Stomach (tissue), 9 donors: ENCODE results near the gene ADGRD2. TPM values are rescaled to one million over a fixed set of nuclear protein-coding genes. Genes with fewer than 3 reads are reported as not detected.

ENCODE experiments used
- DNase-seq, 2 donors: peaks; one replicate each; pipeline versions ENCODE4 v3.0.0 to v3.0.0-alpha.2; 2013 to 2019
- H3K27ac ChIP-seq, 5 donors: fragments of 200-600 bp in 4 of 5; sonication (generic) in 4 of 5; one replicate each; pipeline ENCODE4 v1.5.1; 2013 to 2019; ENCODE audit warnings: mild to moderate bottlenecking in 1 of 5, moderate library complexity in 1 of 5
- H3K27me3 ChIP-seq, 3 donors: fragments of 200-600 bp; sonication (generic); one replicate each; pipeline ENCODE4 v1.5.1; 2017 to 2019; ENCODE audit warnings: mixed run types in 1 of 3
- H3K36me3 ChIP-seq, 4 donors: fragments of 200-600 bp; sonication (generic); 1 replicate in 3 of 4; 2 replicates in 1 of 4; pipeline ENCODE4 v1.5.1; 2016 to 2019
- H3K4me1 ChIP-seq, 4 donors: fragments of 200-600 bp; sonication (generic); one replicate each; pipeline ENCODE4 v1.5.1; 2016 to 2019
- H3K4me3 ChIP-seq, 4 donors: fragments of 200-600 bp; sonication (generic) in 3 of 4; one replicate each; pipeline ENCODE4 v1.5.1; 2016 to 2019; ENCODE audit warnings: mild to moderate bottlenecking in 1 of 4
- H3K9me3 ChIP-seq, 4 donors: fragments of 200-600 bp; sonication (generic); one replicate each; pipeline ENCODE4 v1.5.1; 2016 to 2019
- CTCF ChIP-seq, 7 experiments: fragments of 450-650 bp in 4 of 7; fragments of 200-600 bp in 3 of 7; sonication (generic) in 3 of 7; IDR thresholded peaks; one replicate each; pipeline ENCODE4 v1.5.1; 2016 to 2019; ENCODE audit warnings: antibody characterized with exemption in 7 of 7, control low read depth in 2 of 7, mild to moderate bottlenecking in 1 of 7
- EP300 ChIP-seq: sonication (generic); formaldehyde crosslinking; IDR thresholded peaks from one replicate; pipeline ENCODE4 v1.6.1; 2017; ENCODE audit warnings: antibody characterized with exemption
- POLR2A ChIP-seq, 4 donors: fragments of 450-650 bp; IDR thresholded peaks; one replicate each; pipeline ENCODE4 v1.6.1; 2016; ENCODE audit warnings: antibody characterized with exemption in 4 of 4, control low read depth in 2 of 4, mild to moderate bottlenecking in 1 of 4, moderate library complexity in 1 of 4
- POLR2AphosphoS5 ChIP-seq, 3 donors: sonication (generic); formaldehyde crosslinking; IDR thresholded peaks; one replicate each; pipeline ENCODE4 v1.6.1; 2016; ENCODE audit warnings: antibody characterized with exemption in 3 of 3
- WGBS, 5 donors: extraction: QIAGEN DNeasy Blood & Tissue Kit in 3 of 5; methylation state at CpG; one replicate each; pipeline versions ENCODE4 v1.1.5 to v1.1.7; 2013 to 2018; 5-methylcytosine and 5-hydroxymethylcytosine counted together
- intact Hi-C: fragments of 100-400 bp; cut with DNase I; formaldehyde crosslinking; loops from one replicate; pipeline ENCODE4 v1.15.1; 2023; ENCODE audit warnings: low total_unique reads
- polyA plus RNA-seq, 3 donors: library from polyadenylated mRNA; stranded (reverse); fragments of 200-250 nt; gene quantifications; one replicate each; pipeline ENCODE4 v1.2.3, GENCODE V29; 2013
- total RNA-seq, 5 donors: library from RNA; depleted of rRNA; stranded (reverse); fragments of >200 nt; gene quantifications; one replicate each; pipeline versions ENCODE4 v1.1.0 to v1.2.3, GENCODE V29; 2014 to 2016
- donor health status: healthy with polysubstance abuse.
- donor health status: Bipolar disorder and iron deficiency.
- donor health status: healthy.

The ADGRD2 gene
- total and polyA plus RNA-seq, 8 donors = not detected

DNA sequence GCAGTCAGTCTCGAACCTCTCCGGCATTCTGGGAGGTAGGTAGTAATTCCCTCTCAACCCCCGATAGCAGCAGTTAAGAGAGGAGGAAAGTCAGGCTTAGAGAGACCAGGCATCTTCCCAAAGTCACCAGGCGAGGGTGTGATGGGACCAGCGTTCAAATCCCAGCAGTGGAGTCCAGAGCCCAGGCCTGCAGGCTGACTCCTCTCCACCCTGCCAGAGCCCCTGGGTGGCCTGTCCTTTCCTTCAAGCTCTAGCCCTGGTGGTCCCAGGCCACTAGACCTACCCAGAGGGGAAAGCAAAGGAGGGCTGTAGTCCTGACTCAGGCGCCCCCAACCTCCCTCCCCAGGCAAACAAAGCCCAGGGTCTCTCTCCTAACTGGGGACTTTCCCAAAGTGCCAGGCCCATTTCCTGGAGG lies 61.2 kb downstream of the ADGRD2 start:
- no peaks in the 10 kb centered on the region for H3K36me3 ChIP-seq
- H3K9me3 ChIP-seq = no peaks in the 10 kb centered on the region
- DNase-seq = no peak
- peaks cover 0 to 12% (median 0%) of the 10 kb centered on the region in 4 donors for H3K4me1 ChIP-seq
- H3K27me3 ChIP-seq = peaks cover 0 to 41% (median 12%) of the 10 kb centered on the region in 3 donors
- TF ChIP-seq POLR2AphosphoS5 (IDR thresholded peaks at IDR 0.05) (no peak), POLR2A (IDR thresholded peaks at IDR 0.05) (no peak), CTCF (IDR thresholded peaks at IDR 0.05) (no peak), EP300 (no peak)
- no peak overlapping the region for H3K4me3 ChIP-seq
- 67 to 79% (median 71%) methylated on average over 4 to 6 of the region's 6 CpGs for WGBS, 5 donors
- intact Hi-C loops = no loop called here
- H3K27ac ChIP-seq = no peak overlapping the region

GRCh38 chr9:124511891-124512805 lies 61.9 kb downstream of the ADGRD2 start:
- 34 to 40% (median 36%) methylated on average over 20 to 23 of the region's 23 CpGs for WGBS, 5 donors

GRCh38 chr9:124512806-124513204 lies 62.6 kb downstream of the ADGRD2 start:
- intact Hi-C loops = no loop called here
- no peak for DNase-seq
- TF ChIP-seq EP300 (no peak), CTCF (IDR thresholded peaks at IDR 0.05) (no peak), POLR2AphosphoS5 (IDR thresholded peaks at IDR 0.05) (no peak), POLR2A (IDR thresholded peaks at IDR 0.05) (no peak)
- WGBS, 5 donors = 58 to 76% (median 60%) methylated on average over 7 to 9 of the region's 9 CpGs
- no peaks in the 10 kb centered on the region for H3K9me3 ChIP-seq
- H3K36me3 ChIP-seq = no peaks in the 10 kb centered on the region
- H3K27me3 ChIP-seq = peaks cover 0 to 33% (median 12%) of the 10 kb centered on the region in 3 donors
- H3K4me1 ChIP-seq = peaks cover 0 to 12% (median 0%) of the 10 kb centered on the region in 4 donors
- H3K4me3 ChIP-seq = no peak overlapping the region
- no peak overlapping the region for H3K27ac ChIP-seq

More at GRCh38 chr9:124511891-124512805, 61.9 kb downstream of the ADGRD2 start:
- Histone ChIP-seq H3K36me3 (no peaks in the 10 kb centered on the region), H3K4me3 (no peak overlapping the region), H3K4me1 (peaks cover 0 to 12% (median 0%) of the 10 kb centered on the region in 4 donors), H3K9me3 (no peaks in the 10 kb centered on the region), H3K27me3 (peaks cover 0 to 34% (median 12%) of the 10 kb centered on the region in 3 donors), H3K27ac (no peak overlapping the region)
- TF ChIP-seq POLR2A (IDR thresholded peaks at IDR 0.05) (no peak), EP300 (no peak), POLR2AphosphoS5 (IDR thresholded peaks at IDR 0.05) (no peak), CTCF (IDR thresholded peaks at IDR 0.05) (no peak)
- DNase-seq = peak in 1 of 2 donors; percentile 60
- intact Hi-C loops = no loop called here

DNA sequence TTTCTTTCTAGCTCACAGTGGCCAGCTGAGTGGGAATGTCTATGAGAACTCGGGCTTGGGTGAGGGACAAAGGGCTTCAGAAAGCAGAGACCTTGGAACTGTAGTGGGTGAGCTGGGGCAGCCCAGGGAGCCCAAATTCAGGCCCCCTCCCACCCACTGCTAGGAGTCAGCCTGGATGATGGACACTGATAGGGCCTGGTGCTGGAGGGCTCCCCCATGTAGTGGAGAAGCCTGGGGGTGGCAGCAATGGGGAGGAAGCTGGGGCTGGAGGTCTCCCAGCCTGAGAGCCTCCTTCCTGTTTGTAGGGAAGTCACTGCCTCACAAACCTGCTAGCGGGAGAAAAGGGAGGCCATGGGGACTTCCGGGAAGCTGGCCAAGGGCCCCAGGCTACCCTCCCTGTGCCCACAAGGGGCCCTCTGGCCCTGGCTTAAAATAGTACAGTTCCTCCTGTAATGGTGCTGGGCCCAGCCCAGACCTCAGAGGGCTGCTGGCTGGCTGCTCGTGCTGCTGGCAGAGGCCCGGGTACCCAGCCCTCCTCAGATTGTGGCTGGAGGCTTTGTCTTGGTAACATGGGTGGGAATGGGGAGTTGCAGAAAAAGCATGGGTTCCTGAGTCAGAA lies 63.2 kb downstream of the ADGRD2 start:
- intact Hi-C loops = no loop called here
- WGBS, 5 donors = 22 to 40% (median 29%) methylated on average over 3 to 5 of the region's 5 CpGs
- Histone ChIP-seq H3K4me1 (peaks cover 0 to 12% (median 0%) of the 10 kb centered on the region in 4 donors), H3K27me3 (peaks cover 0 to 32% (median 12%) of the 10 kb centered on the region in 3 donors), H3K36me3 (no peaks in the 10 kb centered on the region), H3K27ac (no peak overlapping the region), H3K9me3 (no peaks in the 10 kb centered on the region), H3K4me3 (no peak overlapping the region)
- TF ChIP-seq POLR2AphosphoS5 (IDR thresholded peaks at IDR 0.05) (no peak), POLR2A (IDR thresholded peaks at IDR 0.05) (no peak), EP300 (no peak), CTCF (IDR thresholded peaks at IDR 0.05) (no peak)
- DNase-seq = peak in 1 of 2 donors; percentile 38
